Measurements from ENCODE around the gene STK39.
"Not testable (repeated sequence)": the region's sequence is repeated elsewhere in the genome, so short reads cannot be mapped to it uniquely, and the experiment has no call there.

STK39 gene

DNA sequence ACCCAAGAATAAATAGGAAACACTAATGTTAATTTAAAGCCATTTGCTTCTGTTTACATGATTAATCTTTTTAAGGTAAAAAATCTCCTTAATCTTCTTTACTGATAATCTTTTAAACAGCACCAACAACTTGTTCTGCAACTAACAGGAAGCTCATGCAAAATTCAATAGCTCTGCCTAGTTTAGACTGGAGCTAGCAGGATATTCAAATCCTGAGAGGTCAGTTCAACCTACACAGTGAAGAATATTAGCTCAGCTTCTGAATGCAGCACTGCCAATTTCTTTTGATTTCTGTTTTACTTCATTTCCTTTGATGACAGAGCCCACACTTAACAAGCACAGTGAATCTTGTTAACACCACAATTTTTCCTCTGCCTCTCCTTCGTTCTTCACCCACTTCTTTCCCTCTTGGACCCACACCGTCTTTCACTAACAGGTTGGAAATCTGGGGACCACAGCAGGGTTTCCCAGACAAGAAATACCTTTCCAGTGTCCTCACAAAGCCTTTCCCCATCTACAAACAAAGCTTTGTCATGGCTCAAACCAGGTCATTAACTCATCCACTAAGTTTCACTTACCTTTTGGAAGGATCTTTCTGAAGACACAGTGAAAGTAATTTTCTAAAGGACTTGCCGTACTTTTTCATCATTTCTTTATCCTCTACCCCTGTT, 109.8 kb downstream of the STK39 start:
- no peak for DNase-seq (ENCODE audit: low read depth)

DNA sequence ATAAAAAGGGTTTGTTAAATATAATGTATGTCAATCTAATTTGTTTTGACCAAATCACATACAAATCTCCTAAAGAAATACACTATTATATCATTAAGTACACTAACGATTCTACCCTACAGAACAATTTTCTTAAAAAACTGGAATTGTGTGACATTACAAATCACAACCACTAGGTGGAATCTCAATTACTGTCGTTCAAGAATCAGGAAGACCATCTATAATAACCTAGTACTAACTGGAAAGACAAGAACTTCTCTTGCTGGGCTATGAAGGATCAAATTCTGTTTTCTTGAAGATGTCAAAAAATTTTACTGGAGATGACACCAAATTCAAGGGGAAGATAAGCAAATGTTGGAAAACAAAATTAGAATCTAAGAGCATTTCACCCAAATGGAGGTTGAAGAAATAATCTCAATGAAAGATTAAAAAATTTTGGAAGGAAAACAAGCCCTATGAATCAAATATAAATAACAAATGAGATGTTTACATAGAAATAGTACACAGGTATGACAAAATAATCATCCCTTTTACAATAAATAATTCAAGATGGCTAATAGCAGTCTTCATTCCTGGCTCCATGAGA, 110.9 kb downstream of the STK39 start:
- peak; percentile 59 for DNase-seq (ENCODE audit: low read depth)

GRCh38 chr2:168135630-168136029, 111.8 kb downstream of the STK39 start:
- DNase-seq (ENCODE audit: low read depth) = no peak

GRCh38 chr2:168135121-168135520, 112.3 kb downstream of the STK39 start:
- no peak for DNase-seq (ENCODE audit: low read depth)

- DNase-seq (ENCODE audit: low read depth) = no peak
These were observed 112.9 kb downstream of the STK39 start for GRCh38 chr2:168134485-168134884.

DNA sequence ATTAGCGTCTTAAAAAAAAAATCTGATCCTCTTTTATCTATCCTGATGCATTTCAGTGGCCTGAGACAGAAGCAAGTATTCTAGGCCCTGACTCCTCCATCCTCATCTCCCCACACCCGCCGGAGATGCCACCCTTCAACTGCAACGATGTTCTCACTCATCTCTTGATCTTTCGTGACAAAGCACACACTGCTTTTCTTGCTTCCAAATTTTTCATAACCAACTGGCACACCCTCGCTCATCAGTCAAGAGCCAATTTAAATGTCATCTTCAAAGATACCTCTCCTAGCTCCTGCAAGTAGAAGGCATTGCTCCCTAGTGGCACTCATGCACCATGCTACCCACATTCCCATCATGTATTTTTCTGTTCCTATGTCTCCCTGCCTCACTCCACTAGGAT, 115.0 kb downstream of the STK39 start:
- DNase-seq (ENCODE audit: low read depth) = no peak

DNA sequence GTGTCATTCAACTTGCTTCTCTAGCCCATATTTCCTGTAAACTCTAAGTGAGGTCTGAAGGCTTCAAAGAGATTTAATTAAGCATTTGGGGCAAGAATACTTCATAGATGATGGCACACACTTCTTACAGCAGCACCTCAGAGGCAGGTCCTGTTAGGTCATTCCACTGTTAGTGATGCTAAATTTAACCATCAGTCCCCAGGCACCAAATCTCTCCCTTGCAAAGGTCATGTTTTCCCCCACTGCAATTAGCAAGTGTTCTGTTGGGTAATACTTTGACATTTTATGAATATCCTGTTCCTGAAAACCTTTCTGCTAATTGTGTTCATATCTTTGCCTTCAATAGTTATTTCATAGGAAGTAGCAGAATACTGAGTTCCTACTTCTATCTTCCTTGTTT, 117.0 kb downstream of the STK39 start:
- DNase-seq (ENCODE audit: low read depth) = no peak

DNA sequence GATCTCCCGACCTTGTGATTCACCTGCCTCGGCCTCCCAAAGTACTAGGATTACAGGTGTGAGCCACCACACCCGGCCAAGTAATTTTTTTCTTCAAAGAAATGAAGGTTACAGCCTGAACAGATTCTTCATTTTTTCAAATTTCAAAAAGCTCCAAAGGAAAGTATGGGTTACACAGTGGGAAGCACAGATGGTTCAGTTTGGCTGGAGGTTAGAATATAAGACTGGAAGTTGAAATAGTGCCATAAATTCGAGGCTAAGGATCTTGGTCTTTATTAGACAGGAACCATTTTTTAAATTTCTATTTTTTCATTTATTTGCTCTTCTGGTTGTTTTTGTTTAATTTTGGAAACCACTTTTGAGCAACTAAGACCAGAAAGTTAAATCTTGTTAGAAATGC, 120.0 kb downstream of the STK39 start:
- DNase-seq (ENCODE audit: low read depth) = no peak

DNA sequence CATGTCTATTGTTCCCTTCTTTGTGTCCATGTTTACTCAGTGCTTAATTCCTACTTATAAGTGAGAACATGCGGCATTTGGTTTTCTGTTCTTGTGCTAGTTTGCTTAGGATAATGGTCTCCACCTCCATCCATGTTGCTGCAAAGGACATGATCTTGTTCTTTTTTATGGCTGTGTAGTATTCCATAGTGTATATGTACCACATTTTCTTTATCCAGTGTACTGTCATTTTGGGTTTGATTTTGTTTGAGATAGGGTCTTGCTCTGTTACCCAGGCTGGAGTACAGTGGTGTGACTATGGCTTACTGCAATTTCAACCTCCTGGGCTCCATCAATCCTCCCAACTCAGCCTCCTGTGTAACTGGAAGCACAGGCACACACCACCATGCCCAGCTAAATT, 125.2 kb downstream of the STK39 start:
- DNase-seq (ENCODE audit: low read depth) = not testable (repeated sequence)

DNA sequence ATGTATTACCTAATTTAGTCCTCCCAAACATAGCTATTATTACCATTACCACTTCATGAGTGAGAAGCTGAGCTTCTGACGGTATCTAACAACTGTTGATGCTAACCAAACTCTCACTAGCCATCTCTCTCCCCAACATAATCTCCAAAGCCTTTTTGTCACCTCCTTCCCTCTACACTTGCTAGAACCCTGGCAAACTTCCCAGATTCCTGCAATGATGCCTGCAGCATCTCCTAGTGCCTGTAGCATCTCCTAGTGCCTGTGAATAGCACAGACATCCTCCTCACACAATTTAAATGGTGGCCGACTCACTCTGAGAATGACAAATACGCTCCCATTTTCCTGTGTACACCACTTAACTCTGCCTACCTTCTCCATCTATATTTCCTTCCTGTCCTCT, 126.7 kb downstream of the STK39 start:
- peak; percentile 41 for DNase-seq (ENCODE audit: low read depth)

DNA sequence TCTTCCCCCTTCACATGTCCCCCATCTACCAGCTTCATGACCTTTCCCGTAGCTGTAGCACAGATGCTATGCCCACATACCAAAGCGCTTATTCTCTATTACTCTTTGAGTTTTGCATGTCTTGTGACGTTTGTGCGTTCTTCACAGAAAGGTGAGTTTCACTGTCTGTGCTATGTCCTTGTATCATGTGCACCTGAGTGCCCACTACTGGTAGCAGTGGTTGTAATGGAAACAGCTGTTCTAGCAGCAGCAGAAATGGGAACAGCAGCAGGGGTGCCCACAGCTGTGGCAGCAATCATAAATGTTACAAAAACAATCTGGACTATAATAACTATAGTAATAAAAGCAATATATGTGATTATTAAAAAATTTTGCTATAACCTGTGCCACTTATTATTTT, 127.1 kb downstream of the STK39 start:
- no peak for DNase-seq (ENCODE audit: low read depth)

GRCh38 chr2:168119515-168120141, 127.8 kb downstream of the STK39 start:
- DNase-seq (ENCODE audit: low read depth) = peak; percentile 65

- peak; percentile 75 for DNase-seq (ENCODE audit: low read depth)
These were observed 128.5 kb downstream of the STK39 start for GRCh38 chr2:168118733-168119514.

- peak; percentile 18 for DNase-seq (ENCODE audit: low read depth)
These were observed 130.9 kb downstream of the STK39 start for GRCh38 chr2:168116448-168116847.

- no peak for DNase-seq (ENCODE audit: low read depth)
These were observed 132.8 kb downstream of the STK39 start for GRCh38 chr2:168114619-168115018.

DNA sequence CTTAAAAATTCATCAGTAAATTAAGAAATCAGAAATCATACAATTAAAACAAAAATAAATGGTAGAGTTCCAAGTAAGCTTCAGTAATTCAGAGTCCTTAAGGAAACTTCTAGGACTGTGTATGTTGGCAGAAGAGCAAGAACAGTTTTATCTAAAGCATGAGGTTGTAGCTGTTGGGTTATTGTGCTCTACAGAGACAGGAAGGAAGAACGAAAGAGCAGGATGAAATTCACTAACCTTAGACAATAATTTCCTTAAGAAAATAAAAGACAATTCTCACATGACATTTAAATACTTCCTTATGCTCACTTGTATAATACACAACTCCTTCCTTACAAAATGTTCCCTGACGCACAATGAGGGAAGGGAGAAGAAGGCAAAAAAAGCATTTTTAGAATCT, 133.4 kb downstream of the STK39 start:
- no peak for DNase-seq (ENCODE audit: low read depth)

DNA sequence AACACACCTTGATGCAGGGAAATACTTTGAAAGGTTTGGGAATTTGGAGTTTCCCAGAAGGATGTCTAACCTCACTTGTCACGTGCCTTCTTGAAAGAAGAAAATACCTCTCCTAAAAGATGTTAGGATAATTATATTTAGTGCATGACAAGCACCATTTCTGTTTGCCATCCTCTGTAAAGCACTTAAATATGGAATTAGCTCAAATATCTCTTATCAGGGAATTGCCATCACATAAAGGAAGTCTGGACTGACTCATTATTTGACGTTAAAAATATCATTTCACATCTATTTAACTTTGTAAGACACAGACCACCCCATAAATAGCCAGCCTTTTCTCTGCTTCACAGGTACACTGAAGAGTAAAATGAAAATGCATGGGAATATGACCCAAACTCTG, 140.1 kb downstream of the STK39 start:
- no peak for DNase-seq (ENCODE audit: low read depth)

DNA sequence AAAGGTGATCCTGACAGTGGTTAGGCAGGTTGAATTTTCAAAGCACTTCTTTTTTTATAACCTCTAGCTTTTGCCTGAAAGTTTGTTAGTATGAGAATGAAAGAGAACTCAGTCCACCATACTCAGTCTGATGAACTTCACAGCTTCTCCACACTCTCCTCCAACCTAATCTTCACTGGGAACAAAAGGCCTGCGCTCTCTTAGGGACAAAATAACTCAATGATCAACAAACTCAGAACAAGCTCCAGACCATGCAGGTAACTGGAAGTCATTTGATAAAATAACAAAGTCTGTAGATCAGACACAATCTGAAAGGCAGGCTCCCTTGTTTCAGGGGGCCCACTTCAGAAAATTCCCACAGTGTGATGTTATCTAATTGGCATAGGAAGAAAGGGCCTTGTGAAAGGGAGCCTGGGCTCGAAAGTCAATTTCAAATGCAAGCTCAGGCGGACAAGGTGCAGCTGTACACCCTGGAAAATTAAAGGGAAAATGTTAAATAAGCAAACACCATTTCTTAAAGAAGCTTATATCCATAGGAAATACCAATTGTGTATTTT, 142.2 kb downstream of the STK39 start:
- no peak for DNase-seq (ENCODE audit: low read depth)

DNA sequence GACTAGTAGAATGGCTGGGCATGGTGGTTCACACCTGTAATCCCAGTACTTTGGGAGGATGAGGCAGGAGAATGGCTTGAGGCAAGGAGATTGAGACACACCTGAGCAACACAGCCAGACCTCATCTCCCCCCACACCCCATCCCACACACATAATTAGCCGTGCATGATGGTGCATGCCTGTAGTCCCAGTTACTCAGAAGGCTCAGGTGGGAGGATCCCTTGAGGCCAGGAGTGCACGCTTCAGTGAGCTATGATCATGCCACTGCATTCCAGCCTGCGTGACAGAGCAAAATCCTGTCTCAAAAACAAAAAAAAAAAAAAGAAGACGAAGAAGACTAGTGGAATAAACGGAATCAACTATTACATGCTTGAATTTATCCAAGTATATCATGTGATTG, 150.0 kb downstream of the STK39 start:
- no peak for DNase-seq (ENCODE audit: low read depth)

DNA sequence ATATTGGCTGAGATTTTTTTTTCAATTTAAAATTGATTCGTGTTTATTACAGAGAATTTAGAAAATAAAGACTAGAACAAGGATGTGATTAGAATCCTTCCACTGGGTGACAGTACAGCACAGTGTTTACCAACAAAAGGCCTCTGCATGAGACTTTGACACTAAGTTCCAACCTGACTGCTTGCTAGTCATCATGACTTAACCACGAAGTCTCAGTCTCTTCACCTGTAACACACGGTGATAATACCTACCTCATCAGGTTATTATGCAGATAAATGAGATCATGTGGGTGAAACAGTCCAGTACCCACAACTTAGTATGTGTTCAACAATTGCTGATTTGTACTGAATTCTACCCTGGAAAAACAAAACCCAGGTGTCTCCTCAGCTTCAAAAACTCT, 151.2 kb downstream of the STK39 start:
- DNase-seq (ENCODE audit: low read depth) = no peak

DNA sequence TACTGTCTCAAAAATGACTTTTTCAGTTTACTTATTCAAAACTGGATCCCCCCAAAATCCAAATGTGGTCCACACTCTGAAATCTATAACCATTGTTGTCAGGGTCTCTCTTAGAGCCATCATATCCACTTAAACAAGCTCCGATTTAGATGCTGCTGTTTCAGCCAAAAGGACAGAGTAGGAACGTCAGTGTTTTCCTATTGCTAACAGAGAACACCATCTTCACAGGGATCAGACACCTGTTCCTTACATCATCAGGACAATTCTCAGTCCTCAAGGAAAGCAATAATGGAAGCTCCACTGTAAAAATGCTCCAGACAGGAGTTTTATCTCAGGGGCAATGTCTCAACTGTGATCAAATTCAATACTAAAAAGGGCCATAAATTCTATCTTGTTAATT, 155.4 kb downstream of the STK39 start:
- no peak for DNase-seq (ENCODE audit: low read depth)

GRCh38 chr2:168090366-168091135, 156.8 kb downstream of the STK39 start:
- no peak for DNase-seq (ENCODE audit: low read depth)
